Memory B cell (primary cell): Measurements from ENCODE around the gene PDE11A.

ENCODE experiments used
- ATAC-seq: fragments of 150-1000 bp; cut with Tn5 transposase; 2 replicates; pipeline ENCODE4 v1.10.0; 2021; ENCODE audit warnings: low read depth, mild to moderate bottlenecking, moderate library complexity
- DNase-seq, 2 donors: peaks; one replicate each; pipeline ENCODE4 v3.0.0; 2022; ENCODE audit warnings: low spot score in 2 of 2
- H3K27ac Mint-ChIP-seq: one replicate; pipeline ENCODE4 v1.8.0; 2022; ENCODE audit warnings: mild to moderate bottlenecking, moderate library complexity, mixed read lengths
- H3K27me3 Mint-ChIP-seq: one replicate; pipeline ENCODE4 v1.8.0; 2022; ENCODE audit warnings: mixed read lengths
- H3K36me3 Mint-ChIP-seq: one replicate; pipeline ENCODE4 v1.8.0; 2022; ENCODE audit warnings: mild to moderate bottlenecking, mixed read lengths
- H3K4me1 Mint-ChIP-seq: one replicate; pipeline ENCODE4 v1.8.0; 2022; ENCODE audit warnings: mixed read lengths
- H3K4me3 Mint-ChIP-seq: one replicate; pipeline ENCODE4 v1.8.0; 2022; ENCODE audit warnings: mild to moderate bottlenecking, moderate library complexity, mixed read lengths
- H3K9me3 Mint-ChIP-seq: one replicate; pipeline ENCODE4 v1.8.0; 2022; ENCODE audit warnings: mixed read lengths

The PDE11A gene

GRCh38 chr2:177906041-177906718, 166.4 kb downstream of the PDE11A start:
- ATAC-seq = peak; percentile 42
- peak; percentile 34 to 37 for DNase-seq
- H3K4me3 Mint-ChIP-seq = no peak overlapping the region
- no peaks in the 10 kb centered on the region for H3K36me3 Mint-ChIP-seq
- no peaks in the 10 kb centered on the region for H3K4me1 Mint-ChIP-seq
- no peaks in the 10 kb centered on the region for H3K9me3 Mint-ChIP-seq
- H3K27ac Mint-ChIP-seq = no peak overlapping the region
- H3K27me3 Mint-ChIP-seq = peaks cover 5% of the 10 kb centered on the region

GRCh38 chr2:177905640-177906039, 166.9 kb downstream of the PDE11A start:
- Mint-ChIP-seq H3K9me3 (no peaks in the 10 kb centered on the region), H3K27ac (no peak overlapping the region), H3K4me1 (no peaks in the 10 kb centered on the region), H3K4me3 (no peak overlapping the region), H3K36me3 (no peaks in the 10 kb centered on the region), H3K27me3 (peaks cover 5% of the 10 kb centered on the region)
- ATAC-seq = no peak
- DNase-seq = no peak

GRCh38 chr2:177902395-177903163, 170.0 kb downstream of the PDE11A start:
- Mint-ChIP-seq H3K4me1 (no peaks in the 10 kb centered on the region), H3K36me3 (no peaks in the 10 kb centered on the region), H3K27ac (no peak overlapping the region), H3K4me3 (no peak overlapping the region), H3K9me3 (no peaks in the 10 kb centered on the region), H3K27me3 (peaks cover 3% of the 10 kb centered on the region)
- no peak for DNase-seq
- no peak for ATAC-seq

DNA sequence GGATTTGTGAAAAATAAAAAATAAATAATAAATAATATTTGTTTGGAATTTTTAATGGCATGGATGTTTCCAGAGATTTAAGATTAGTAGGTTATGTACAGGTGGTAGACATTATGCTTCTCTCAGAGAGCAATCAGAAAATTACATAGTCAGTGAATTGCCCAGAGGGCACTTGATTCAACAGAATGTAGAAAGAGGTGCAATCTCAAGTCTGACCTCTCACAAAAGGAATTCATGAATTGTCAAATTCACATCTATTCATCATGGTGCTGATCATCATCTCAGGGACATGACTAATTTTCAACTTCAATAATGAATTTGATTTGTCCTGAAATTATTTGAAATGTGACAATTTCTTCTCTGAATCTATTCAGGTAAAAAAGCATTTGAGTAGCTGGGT, 172.5 kb downstream of the PDE11A start:
- Mint-ChIP-seq H3K4me3 (no peak overlapping the region), H3K9me3 (no peaks in the 10 kb centered on the region), H3K4me1 (no peaks in the 10 kb centered on the region), H3K36me3 (no peaks in the 10 kb centered on the region), H3K27ac (no peak overlapping the region), H3K27me3 (peaks cover 3% of the 10 kb centered on the region)
- DNase-seq = no peak
- no peak for ATAC-seq

DNA sequence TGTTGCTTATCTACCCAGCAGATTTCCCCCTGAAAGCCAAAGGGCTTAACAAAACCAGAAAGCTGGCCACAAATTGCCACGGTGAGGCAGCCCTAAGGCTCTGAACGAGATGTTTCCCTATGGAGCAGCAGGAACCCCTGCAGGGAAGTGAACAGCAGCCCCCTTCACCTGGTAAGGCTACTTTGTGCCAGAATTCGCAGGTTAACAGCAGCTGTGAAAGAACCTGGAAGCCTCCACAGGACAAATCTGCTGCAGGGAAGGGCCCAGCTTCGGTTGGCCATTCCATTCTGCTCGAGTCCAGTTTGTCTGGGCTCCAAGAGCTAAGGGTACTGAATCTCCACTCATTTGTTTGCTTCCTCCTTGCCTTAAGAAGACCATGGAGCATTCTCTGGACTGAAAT, 175.3 kb downstream of the PDE11A start:
- no peak overlapping the region for H3K27ac Mint-ChIP-seq
- H3K36me3 Mint-ChIP-seq = no peaks in the 10 kb centered on the region
- ATAC-seq (no peak), DNase-seq (no peak)
- no peaks in the 10 kb centered on the region for H3K9me3 Mint-ChIP-seq
- no peaks in the 10 kb centered on the region for H3K4me1 Mint-ChIP-seq
- H3K4me3 Mint-ChIP-seq = no peak overlapping the region
- no peaks in the 10 kb centered on the region for H3K27me3 Mint-ChIP-seq

DNA sequence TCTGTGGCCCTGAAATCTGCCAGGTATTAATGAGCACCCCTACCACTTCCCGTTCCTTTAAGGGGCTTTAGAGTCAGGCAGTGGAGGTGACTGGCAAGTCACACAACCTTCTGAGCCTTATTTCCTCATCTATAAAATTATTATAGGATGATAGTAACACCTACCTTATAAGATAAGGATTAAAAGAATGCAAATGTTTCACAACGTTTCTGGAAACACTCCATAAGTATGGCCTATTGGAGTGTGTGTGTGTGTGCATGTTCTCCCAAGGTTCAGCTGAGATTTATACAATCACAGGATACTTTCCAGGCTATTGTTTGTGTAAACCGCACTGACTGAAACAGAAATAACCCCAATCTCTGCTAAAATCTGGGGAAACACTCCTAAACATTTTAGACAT, 176.0 kb downstream of the PDE11A start:
- Mint-ChIP-seq H3K4me1 (no peaks in the 10 kb centered on the region), H3K36me3 (no peaks in the 10 kb centered on the region), H3K4me3 (no peak overlapping the region), H3K27me3 (no peaks in the 10 kb centered on the region), H3K27ac (no peak overlapping the region), H3K9me3 (no peaks in the 10 kb centered on the region)
- ATAC-seq = no peak
- DNase-seq = no peak

DNA sequence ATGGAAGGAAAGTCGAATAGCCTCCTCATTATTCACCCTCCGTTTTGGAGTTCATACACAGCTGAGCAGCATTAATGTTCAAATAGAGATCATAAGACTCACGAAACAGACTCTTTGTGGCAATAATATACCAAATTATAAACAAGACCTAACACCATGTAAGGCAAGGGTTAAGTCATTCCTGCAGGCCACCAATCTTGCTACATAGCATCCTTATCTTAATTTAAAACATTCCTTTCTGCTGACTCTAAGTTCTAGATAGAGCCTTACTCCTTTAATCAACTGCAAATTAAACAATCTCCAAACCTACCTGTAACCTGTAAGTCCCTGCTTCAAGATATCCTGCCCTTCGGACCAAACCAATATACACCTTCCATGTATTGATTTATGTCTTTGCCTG, 178.0 kb downstream of the PDE11A start:
- no peaks in the 10 kb centered on the region for H3K27me3 Mint-ChIP-seq

DNA sequence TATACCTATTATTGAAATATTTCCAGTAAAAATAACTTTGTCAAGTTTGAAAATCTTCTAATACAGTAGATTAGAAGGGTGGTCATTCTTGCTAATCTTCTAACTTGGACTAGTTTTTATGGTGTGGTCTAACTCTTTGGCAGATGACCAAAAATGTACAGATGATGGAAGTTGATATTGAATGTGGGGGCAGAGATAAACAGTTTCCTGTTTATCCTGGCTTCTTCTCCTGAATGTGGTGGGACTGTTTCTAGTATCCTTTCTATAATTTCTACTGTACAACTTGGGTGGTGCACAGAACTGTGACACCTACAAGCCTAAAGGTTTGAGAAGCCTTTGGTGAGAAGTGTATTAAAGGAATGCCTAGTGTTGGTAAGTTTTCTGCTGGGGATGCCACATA, 178.7 kb downstream of the PDE11A start:
- no peaks in the 10 kb centered on the region for H3K4me1 Mint-ChIP-seq
- H3K36me3 Mint-ChIP-seq = no peaks in the 10 kb centered on the region
- DNase-seq = no peak
- H3K27me3 Mint-ChIP-seq = no peaks in the 10 kb centered on the region
- ATAC-seq = no peak
- H3K4me3 Mint-ChIP-seq = no peak overlapping the region
- no peaks in the 10 kb centered on the region for H3K9me3 Mint-ChIP-seq
- H3K27ac Mint-ChIP-seq = no peak overlapping the region

More for the DNA sequence above, 178.0 kb downstream of the PDE11A start:
- ATAC-seq (no peak), DNase-seq (no peak)
- H3K27ac Mint-ChIP-seq = no peak overlapping the region
- H3K36me3 Mint-ChIP-seq = no peaks in the 10 kb centered on the region
- H3K4me3 Mint-ChIP-seq = no peak overlapping the region
- H3K4me1 Mint-ChIP-seq = no peaks in the 10 kb centered on the region
- H3K9me3 Mint-ChIP-seq = no peaks in the 10 kb centered on the region

DNA sequence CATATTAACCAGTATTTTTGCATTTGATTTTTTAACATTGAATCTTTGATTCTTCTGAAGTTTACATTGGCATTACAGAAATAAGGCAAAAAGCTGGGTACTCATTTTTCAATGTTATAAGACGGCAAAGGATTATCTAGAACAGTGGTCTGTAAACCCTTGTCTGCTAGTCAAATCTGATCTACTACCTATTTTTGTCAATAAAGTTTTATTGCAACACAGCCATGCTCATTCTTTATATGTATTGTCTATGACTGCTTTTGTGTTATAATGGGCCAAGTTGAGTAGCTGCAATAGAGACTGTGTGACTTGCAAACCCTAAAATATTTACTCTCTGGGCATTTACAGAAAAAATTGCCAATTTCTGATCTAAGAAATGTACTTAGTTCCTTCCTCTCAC, 181.0 kb downstream of the PDE11A start:
- ATAC-seq (no peak), DNase-seq (no peak)
- Mint-ChIP-seq H3K4me1 (no peaks in the 10 kb centered on the region), H3K4me3 (no peak overlapping the region), H3K27me3 (no peaks in the 10 kb centered on the region), H3K27ac (no peak overlapping the region), H3K36me3 (no peaks in the 10 kb centered on the region), H3K9me3 (no peaks in the 10 kb centered on the region)

DNA sequence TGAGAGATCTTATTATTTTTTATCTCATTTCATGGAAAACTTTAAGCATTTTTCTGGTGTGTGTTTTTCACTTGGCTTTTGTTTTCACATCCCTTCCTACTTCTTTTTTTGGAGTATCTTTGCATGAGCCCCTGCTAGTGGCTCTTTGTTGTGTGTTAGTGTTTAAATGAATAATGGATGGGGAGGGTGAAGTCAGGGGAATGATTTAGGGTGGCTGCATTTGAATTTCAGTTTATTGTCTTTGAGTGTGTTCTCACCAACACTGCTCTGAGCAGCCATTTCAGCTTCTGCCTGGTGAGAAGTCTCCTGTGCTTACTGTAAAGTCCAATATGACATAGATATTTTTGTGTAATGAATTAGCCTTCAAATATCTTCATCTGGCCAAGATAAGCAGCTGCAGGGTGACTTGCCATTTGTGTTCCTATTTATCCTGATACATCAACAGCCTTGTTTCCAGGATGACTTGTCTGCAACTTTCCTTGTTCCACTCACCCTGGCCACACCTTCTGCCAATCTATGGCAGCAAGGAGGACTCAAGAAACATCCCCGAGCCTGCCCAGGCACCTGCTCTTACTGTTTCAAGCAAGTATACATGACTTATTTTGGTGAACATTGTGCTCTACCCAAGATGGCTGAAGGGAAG, 182.6 kb downstream of the PDE11A start:
- no peak for DNase-seq
- Mint-ChIP-seq H3K36me3 (no peaks in the 10 kb centered on the region), H3K27ac (no peak overlapping the region), H3K4me1 (no peaks in the 10 kb centered on the region), H3K27me3 (no peaks in the 10 kb centered on the region), H3K4me3 (no peak overlapping the region), H3K9me3 (no peaks in the 10 kb centered on the region)
- no peak for ATAC-seq

- Mint-ChIP-seq H3K27me3 (peaks cover 3% of the 10 kb centered on the region), H3K9me3 (no peaks in the 10 kb centered on the region), H3K4me3 (no peak overlapping the region), H3K4me1 (no peaks in the 10 kb centered on the region), H3K27ac (no peak overlapping the region), H3K36me3 (no peaks in the 10 kb centered on the region)
- ATAC-seq = no peak
- no peak for DNase-seq
Measured at GRCh38 chr2:177888581-177888980, 184.0 kb downstream of the PDE11A start.

- H3K4me3 Mint-ChIP-seq = no peak overlapping the region
- H3K4me1 Mint-ChIP-seq = no peaks in the 10 kb centered on the region
- ATAC-seq (no peak), DNase-seq (no peak)
- H3K27me3 Mint-ChIP-seq = peaks cover 3% of the 10 kb centered on the region
- no peaks in the 10 kb centered on the region for H3K9me3 Mint-ChIP-seq
- H3K27ac Mint-ChIP-seq = no peak overlapping the region
- no peaks in the 10 kb centered on the region for H3K36me3 Mint-ChIP-seq
Measured at GRCh38 chr2:177887722-177888121, 184.9 kb downstream of the PDE11A start.

DNA sequence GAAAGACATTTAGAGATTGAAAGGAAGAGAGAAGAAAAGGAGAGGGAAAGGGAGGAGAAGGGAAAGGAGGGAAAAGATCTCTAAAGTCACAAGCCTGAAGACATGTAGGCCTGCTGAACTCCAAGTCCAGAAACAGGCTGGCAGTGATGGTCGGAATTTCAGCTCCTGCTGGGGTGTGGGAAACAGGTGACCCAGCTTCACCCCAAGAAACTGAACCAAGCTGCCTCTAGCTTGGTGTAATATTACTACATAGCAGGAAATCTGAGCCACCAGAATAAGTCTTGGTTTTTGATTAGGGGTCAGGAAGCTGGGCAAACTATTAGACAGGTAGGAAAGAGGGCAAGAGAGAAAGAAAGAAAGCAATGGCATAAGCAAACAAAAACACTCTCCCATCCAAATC, 185.8 kb downstream of the PDE11A start:
- Mint-ChIP-seq H3K27ac (no peak overlapping the region), H3K4me1 (no peaks in the 10 kb centered on the region), H3K9me3 (no peaks in the 10 kb centered on the region), H3K27me3 (peaks cover 3% of the 10 kb centered on the region), H3K36me3 (no peaks in the 10 kb centered on the region), H3K4me3 (no peak overlapping the region)
- no peak for DNase-seq
- no peak for ATAC-seq

- ATAC-seq (no peak), DNase-seq (no peak)
- Mint-ChIP-seq H3K9me3 (no peaks in the 10 kb centered on the region), H3K4me3 (no peak overlapping the region), H3K27ac (no peak overlapping the region), H3K4me1 (no peaks in the 10 kb centered on the region), H3K27me3 (peaks cover 3% of the 10 kb centered on the region), H3K36me3 (no peaks in the 10 kb centered on the region)
Measured at GRCh38 chr2:177885828-177886466, 186.6 kb downstream of the PDE11A start.
